ENCODE data around the gene MCF2L. TPM values are rescaled to one million over a fixed set of nuclear protein-coding genes. Genes with fewer than 3 reads are reported as not detected.

MCF2L gene
- total RNA-seq, 6 experiments from 2014 or later: 9.6 to 18.4 (median 11.7) TPM

DNA sequence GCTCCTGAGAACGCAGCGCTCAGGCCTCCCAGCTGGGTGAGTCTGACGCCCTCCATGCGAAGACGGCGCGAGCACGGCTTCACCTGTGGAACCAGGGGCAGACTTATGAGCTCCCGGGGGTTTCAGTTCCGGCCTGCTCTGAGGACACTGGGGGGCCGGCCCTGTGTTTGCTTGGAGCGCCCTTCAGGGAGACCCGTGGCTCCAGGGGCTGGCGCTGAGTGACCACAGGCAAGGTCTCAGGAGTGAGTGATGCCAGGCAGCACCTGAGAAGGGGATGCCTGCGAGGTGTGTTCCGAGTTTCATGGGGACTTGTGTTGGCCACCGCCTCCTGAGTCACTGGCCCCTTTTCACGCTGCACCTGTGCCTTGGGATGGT is 4.5 kb downstream of the MCF2L start:
- no peak for TF ChIP-seq POLR2A (IDR thresholded peaks at IDR 0.05)
- TF ChIP-seq, protein P1, sequence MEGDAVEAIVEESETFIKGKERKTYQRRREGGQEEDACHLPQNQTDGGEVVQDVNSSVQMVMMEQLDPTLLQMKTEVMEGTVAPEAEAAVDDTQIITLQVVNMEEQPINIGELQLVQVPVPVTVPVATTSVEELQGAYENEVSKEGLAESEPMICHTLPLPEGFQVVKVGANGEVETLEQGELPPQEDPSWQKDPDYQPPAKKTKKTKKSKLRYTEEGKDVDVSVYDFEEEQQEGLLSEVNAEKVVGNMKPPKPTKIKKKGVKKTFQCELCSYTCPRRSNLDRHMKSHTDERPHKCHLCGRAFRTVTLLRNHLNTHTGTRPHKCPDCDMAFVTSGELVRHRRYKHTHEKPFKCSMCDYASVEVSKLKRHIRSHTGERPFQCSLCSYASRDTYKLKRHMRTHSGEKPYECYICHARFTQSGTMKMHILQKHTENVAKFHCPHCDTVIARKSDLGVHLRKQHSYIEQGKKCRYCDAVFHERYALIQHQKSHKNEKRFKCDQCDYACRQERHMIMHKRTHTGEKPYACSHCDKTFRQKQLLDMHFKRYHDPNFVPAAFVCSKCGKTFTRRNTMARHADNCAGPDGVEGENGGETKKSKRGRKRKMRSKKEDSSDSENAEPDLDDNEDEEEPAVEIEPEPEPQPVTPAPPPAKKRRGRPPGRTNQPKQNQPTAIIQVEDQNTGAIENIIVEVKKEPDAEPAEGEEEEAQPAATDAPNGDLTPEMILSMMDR (IDR thresholded peaks at IDR 0.05): no peak
- H3K9me3 ChIP-seq: no peaks in the 10 kb centered on the region
- H3K36me3 ChIP-seq: no peaks in the 10 kb centered on the region
- H3K4me3 ChIP-seq: no peak overlapping the region
- H3K4me1 ChIP-seq: peaks cover 0 to 5% (median 0%) of the 10 kb centered on the region in 4 donors
- intact Hi-C loops (cut with DNase I): no loop called here
- ATAC-seq: no peak
- DNase-seq: peak in 2 of 3 donors; percentile 7 to 44
- no peak overlapping the region for H3K27ac ChIP-seq
- no peaks in the 10 kb centered on the region for H3K27me3 ChIP-seq
- WGBS (ENCODE audit: insufficient coverage, low coverage, low lambda C conversion rate, missing lambda C conversion rate): no CpG with 5 or more reads among the region's 18 CpGs

DNA sequence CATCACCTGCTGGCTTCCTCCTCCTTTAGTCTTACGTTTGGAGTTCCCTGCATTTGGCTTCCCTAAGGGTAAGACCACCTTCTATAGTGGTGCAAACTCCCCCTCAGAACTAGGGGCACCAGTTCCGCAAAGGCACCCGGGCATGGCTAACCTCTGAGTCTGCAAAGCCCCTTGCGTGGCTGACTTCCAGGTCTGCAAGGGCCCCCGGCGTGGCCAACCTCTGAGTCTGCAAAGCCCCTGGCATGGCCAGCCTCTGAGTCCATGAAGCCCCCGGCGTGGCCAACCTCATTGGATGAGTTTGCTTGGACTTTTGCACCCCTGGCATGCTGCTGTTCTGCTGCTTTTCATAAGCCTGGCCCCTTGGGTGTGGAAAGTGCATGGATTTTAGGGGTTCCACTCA is 5.1 kb downstream of the MCF2L start:
- Histone ChIP-seq H3K36me3 (no peaks in the 10 kb centered on the region), H3K4me1 (peaks cover 0 to 5% (median 0%) of the 10 kb centered on the region in 4 donors), H3K27me3 (no peaks in the 10 kb centered on the region), H3K9me3 (no peaks in the 10 kb centered on the region), H3K27ac (no peak overlapping the region), H3K4me3 (no peak overlapping the region)
- 75% methylated on average over 5 of the region's 8 CpGs for WGBS (ENCODE audit: insufficient coverage, low coverage, low lambda C conversion rate, missing lambda C conversion rate)
- ATAC-seq: no peak
- DNase-seq: peak in 2 of 3 donors; percentile 5 to 31
- TF ChIP-seq, protein P1 (IDR thresholded peaks at IDR 0.05): no peak
- TF ChIP-seq POLR2A (IDR thresholded peaks at IDR 0.05): no peak
- intact Hi-C loops (cut with DNase I): no loop called here

DNA sequence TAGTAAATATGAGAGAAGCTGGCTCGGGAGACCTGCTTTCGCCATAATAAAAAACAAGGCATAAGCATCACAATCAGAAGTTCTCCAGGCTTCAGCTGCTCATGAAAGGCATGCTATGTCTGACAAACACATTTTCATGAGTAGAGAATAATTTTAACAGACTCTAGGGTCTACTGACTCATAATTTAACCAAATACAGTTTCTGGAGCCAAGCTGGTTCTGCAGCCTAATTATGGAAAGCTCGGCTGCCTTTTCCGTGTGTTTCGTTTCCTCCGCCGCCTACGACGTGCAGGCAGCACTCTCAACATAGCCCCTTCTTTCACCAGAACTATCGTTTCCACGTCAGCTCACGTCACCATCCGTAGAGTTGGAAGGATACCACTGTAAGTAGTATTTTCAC is 5.7 kb downstream of the MCF2L start:
- 90% methylated on average over 8 of the region's 13 CpGs for WGBS (ENCODE audit: insufficient coverage, low coverage, low lambda C conversion rate, missing lambda C conversion rate)
- H3K27me3 ChIP-seq: no peaks in the 10 kb centered on the region

DNA sequence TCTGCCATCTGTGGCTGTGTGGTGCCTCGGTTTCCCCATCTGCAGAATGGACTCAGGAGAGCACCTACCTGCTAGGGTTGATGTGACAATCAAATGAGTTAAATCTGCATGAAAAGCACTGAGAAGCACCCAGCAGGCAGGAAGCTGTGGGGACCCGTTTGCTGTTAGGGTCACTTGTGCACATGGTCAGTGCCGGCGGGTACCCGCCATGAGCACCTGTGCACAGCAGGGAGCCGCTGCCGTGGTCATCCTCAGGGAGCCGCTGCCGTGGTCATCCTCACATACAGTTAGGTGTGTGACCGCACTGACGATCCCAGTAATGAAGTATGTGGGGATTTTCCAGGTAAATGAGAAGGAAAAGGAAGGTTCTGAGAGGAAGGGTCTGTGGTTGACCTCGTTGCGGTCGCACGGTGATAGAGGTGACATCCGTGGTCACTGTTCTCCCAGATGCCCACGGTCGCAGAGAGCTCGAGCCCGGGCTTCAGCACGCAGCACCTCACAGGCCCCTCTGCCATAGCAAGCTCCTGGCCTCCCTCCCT is 6.5 kb downstream of the MCF2L start:
- no peaks in the 10 kb centered on the region for H3K27me3 ChIP-seq
- no peaks in the 10 kb centered on the region for H3K36me3 ChIP-seq
- no peaks in the 10 kb centered on the region for H3K9me3 ChIP-seq
- H3K27ac ChIP-seq: no peak overlapping the region
- H3K4me3 ChIP-seq: no peak overlapping the region
- ATAC-seq: no peak
- 90% methylated on average over 2 of the region's 21 CpGs for WGBS (ENCODE audit: insufficient coverage, low coverage, low lambda C conversion rate, missing lambda C conversion rate)
- DNase-seq: no peak
- H3K4me1 ChIP-seq: no peaks in the 10 kb centered on the region
- intact Hi-C loops (cut with DNase I): no loop called here
- TF ChIP-seq POLR2A (IDR thresholded peaks at IDR 0.05): no peak
- TF ChIP-seq, protein P1 (IDR thresholded peaks at IDR 0.05): no peak

More for the DNA sequence above, 5.7 kb downstream of the MCF2L start:
- ATAC-seq (no peak), DNase-seq (no peak)
- Histone ChIP-seq H3K4me3 (no peak overlapping the region), H3K9me3 (no peaks in the 10 kb centered on the region), H3K36me3 (no peaks in the 10 kb centered on the region), H3K4me1 (peaks cover 0 to 3% (median 0%) of the 10 kb centered on the region in 4 donors), H3K27ac (no peak overlapping the region)
- TF ChIP-seq, protein P1 (IDR thresholded peaks at IDR 0.05): no peak
- no peak for TF ChIP-seq POLR2A (IDR thresholded peaks at IDR 0.05)
- intact Hi-C loops (cut with DNase I): no loop called here

DNA sequence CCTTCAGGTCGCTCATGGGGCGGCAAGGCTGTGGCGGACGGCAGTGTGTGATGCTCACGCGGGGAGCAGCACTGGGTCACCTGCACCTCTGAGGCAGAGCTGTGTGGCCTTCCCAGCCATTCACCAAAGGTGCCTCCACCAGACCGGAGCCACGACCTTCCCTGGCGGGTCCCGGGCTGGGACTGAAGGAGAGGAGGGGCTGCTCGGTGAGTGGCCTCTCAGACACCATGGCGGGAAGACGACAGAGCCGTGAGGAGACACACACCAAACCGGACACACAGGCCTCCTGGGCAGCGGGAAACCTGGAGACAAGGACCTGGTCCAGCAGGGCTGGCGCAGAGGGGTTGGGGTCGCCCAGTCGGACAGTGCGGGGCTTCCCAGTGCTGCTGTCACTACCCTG is 7.5 kb downstream of the MCF2L start:
- intact Hi-C loops (cut with DNase I): no loop called here
- Histone ChIP-seq H3K4me3 (no peak overlapping the region), H3K27ac (no peak overlapping the region), H3K27me3 (no peaks in the 10 kb centered on the region), H3K9me3 (no peaks in the 10 kb centered on the region), H3K4me1 (no peaks in the 10 kb centered on the region), H3K36me3 (no peaks in the 10 kb centered on the region)
- ATAC-seq (no peak), DNase-seq (no peak)
- 80% methylated on average over 2 of the region's 20 CpGs for WGBS (ENCODE audit: insufficient coverage, low coverage, low lambda C conversion rate, missing lambda C conversion rate)
- TF ChIP-seq POLR2A (IDR thresholded peaks at IDR 0.05): no peak
- TF ChIP-seq, protein P1 (IDR thresholded peaks at IDR 0.05): no peak
